Measurements from ENCODE around the gene MAPK10. TPM values are rescaled to one million over a fixed set of nuclear protein-coding genes. Genes with fewer than 3 reads are reported as not detected.

The MAPK10 gene
- total and polyA plus RNA-seq, 4 donors = 0.82 to 3.6 (median 2.3) TPM

- TF ChIP-seq, protein P1, sequence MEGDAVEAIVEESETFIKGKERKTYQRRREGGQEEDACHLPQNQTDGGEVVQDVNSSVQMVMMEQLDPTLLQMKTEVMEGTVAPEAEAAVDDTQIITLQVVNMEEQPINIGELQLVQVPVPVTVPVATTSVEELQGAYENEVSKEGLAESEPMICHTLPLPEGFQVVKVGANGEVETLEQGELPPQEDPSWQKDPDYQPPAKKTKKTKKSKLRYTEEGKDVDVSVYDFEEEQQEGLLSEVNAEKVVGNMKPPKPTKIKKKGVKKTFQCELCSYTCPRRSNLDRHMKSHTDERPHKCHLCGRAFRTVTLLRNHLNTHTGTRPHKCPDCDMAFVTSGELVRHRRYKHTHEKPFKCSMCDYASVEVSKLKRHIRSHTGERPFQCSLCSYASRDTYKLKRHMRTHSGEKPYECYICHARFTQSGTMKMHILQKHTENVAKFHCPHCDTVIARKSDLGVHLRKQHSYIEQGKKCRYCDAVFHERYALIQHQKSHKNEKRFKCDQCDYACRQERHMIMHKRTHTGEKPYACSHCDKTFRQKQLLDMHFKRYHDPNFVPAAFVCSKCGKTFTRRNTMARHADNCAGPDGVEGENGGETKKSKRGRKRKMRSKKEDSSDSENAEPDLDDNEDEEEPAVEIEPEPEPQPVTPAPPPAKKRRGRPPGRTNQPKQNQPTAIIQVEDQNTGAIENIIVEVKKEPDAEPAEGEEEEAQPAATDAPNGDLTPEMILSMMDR (IDR thresholded peaks at IDR 0.05; ENCODE audit: low read depth, low read length, missing input control) = no peak
- TF ChIP-seq JUND (IDR thresholded peaks at IDR 0.05) (no peak), RAD21 (IDR thresholded peaks at IDR 0.05) (no peak), EGR1 (IDR thresholded peaks at IDR 0.05; ENCODE audit: low read depth in 2 of 2) (no peak), HNF4A (conservative IDR thresholded peaks at IDR 0.05) (no peak), FOXA2 (IDR thresholded peaks at IDR 0.05) (no peak), NR2F2 (IDR thresholded peaks at IDR 0.05) (no peak)
Measured at GRCh38 chr4:86242677-86243076, 117.2 kb downstream of the MAPK10 start (continued).

DNA sequence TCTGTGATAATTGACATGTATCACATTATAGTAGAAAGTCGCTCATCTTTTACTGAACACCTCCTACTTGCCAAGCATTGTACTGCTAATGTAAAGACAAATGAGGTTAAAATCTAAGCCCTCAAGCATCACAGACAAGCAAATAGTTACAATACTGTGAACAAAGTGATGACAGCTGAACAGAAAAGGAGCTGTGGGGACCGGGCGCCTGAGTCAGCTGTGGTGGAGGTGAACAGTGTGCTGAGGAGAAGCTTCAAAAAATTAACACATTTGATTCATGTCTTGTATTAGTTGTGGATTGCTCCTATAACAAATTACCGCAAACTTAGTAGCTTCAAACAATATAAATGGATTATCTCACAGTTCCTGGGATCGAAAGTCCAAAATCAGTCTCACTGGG is 124.3 kb downstream of the MAPK10 start:
- Histone ChIP-seq H3K4me3 (ENCODE audit: low read depth in 1 of 3, low read length in 3 of 3) (no peak overlapping the region), H3K4me1 (ENCODE audit: control insufficient read depth in 4 of 4, insufficient read depth in 4 of 4, low read length in 3 of 4) (no peaks in the 10 kb centered on the region), H3K9ac (ENCODE audit: low read depth in 1 of 2, low read length in 2 of 2) (no peak overlapping the region), H3K27me3 (ENCODE audit: control insufficient read depth in 4 of 4, insufficient read depth in 4 of 4, low read length in 3 of 4) (no peaks in the 10 kb centered on the region), H3K27ac (ENCODE audit: low read depth in 1 of 2, low read length in 2 of 2) (no peak overlapping the region), H3K36me3 (ENCODE audit: control insufficient read depth in 4 of 4, insufficient read depth in 3 of 4, low read depth in 1 of 4, low read length in 3 of 4) (no peaks in the 10 kb centered on the region), H3K9me3 (ENCODE audit: control insufficient read depth in 4 of 4, low read length in 3 of 4) (no peaks in the 10 kb centered on the region)
- 85% methylated on average over 5 of the region's 5 CpGs for WGBS
- no peak for DNase-seq (ENCODE audit: low spot score)
- TF ChIP-seq, protein P2, sequence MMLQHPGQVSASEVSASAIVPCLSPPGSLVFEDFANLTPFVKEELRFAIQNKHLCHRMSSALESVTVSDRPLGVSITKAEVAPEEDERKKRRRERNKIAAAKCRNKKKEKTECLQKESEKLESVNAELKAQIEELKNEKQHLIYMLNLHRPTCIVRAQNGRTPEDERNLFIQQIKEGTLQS (IDR thresholded peaks at IDR 0.05) = no peak
- TF ChIP-seq YY1 (IDR thresholded peaks at IDR 0.05) = no peak
- TF ChIP-seq HNF4G (IDR thresholded peaks at IDR 0.05) = no peak
- TF ChIP-seq TAF1 (conservative IDR thresholded peaks at IDR 0.05) = no peak
- no peak for TF ChIP-seq RXRA (IDR thresholded peaks at IDR 0.05)
- no peak for TF ChIP-seq REST (IDR thresholded peaks at IDR 0.05)
- TF ChIP-seq HNF4A (conservative IDR thresholded peaks at IDR 0.05) = no peak

- Histone ChIP-seq H3K4me1 (ENCODE audit: control insufficient read depth in 4 of 4, insufficient read depth in 4 of 4, low read length in 3 of 4) (no peaks in the 10 kb centered on the region), H3K27ac (ENCODE audit: low read depth in 1 of 2, low read length in 2 of 2) (no peak overlapping the region), H3K4me3 (ENCODE audit: low read depth in 1 of 3, low read length in 3 of 3) (no peak overlapping the region), H3K9ac (ENCODE audit: low read depth in 1 of 2, low read length in 2 of 2) (no peak overlapping the region), H3K36me3 (ENCODE audit: control insufficient read depth in 4 of 4, insufficient read depth in 3 of 4, low read depth in 1 of 4, low read length in 3 of 4) (no peaks in the 10 kb centered on the region), H3K27me3 (ENCODE audit: control insufficient read depth in 4 of 4, insufficient read depth in 4 of 4, low read length in 3 of 4) (no peaks in the 10 kb centered on the region), H3K9me3 (ENCODE audit: control insufficient read depth in 4 of 4, low read length in 3 of 4) (no peaks in the 10 kb centered on the region)
- TF ChIP-seq JUND (IDR thresholded peaks at IDR 0.05) (no peak), EGR1 (IDR thresholded peaks at IDR 0.05; ENCODE audit: low read depth in 2 of 2) (no peak)
- WGBS = 26% methylated on average over 1 of the region's 1 CpG
- DNase-seq (ENCODE audit: low spot score) = no peak
Measured at GRCh38 chr4:86233681-86234080, 126.2 kb downstream of the MAPK10 start.

Measured in liver (tissue), 9 donors.